Lower lobe of right lung (tissue), 2 donors: Measurements from ENCODE around the gene GPR143. TPM values are rescaled to one million over a fixed set of nuclear protein-coding genes. Genes with fewer than 3 reads are reported as not detected.

Experiments used
- ATAC-seq, 2 donors: fragments of 200-7000 bp; cut with Tn5 transposase; one replicate each; pipeline ENCODE4 v1.9.1; 2020 to 2022; ENCODE audit warnings: mild to moderate bottlenecking in 2 of 2, moderate library complexity in 2 of 2
- DNase-seq: peaks from one replicate; pipeline ENCODE4 v3.0.0-alpha.2; 2020
- H3K27ac ChIP-seq: fragments of 200-600 bp; one replicate; pipeline ENCODE4 v1.8.0; 2022
- H3K27me3 ChIP-seq: fragments of 200-600 bp; one replicate; pipeline ENCODE4 v1.8.0; 2022; ENCODE audit warnings: low read depth
- H3K36me3 ChIP-seq: fragments of 200-600 bp; one replicate; pipeline ENCODE4 v1.8.0; 2022; ENCODE audit warnings: mild to moderate bottlenecking
- H3K4me1 ChIP-seq: fragments of 200-600 bp; one replicate; pipeline ENCODE4 v1.8.0; 2022
- H3K4me3 ChIP-seq: fragments of 200-600 bp; one replicate; pipeline ENCODE4 v1.8.0; 2022; ENCODE audit warnings: mild to moderate bottlenecking
- H3K9me3 ChIP-seq: fragments of 200-600 bp; one replicate; pipeline ENCODE4 v1.8.0; 2022
- CTCF ChIP-seq: fragments of 200-600 bp; IDR thresholded peaks from one replicate; pipeline ENCODE4 v1.8.0; 2022; ENCODE audit warnings: antibody characterized with exemption, mild to moderate bottlenecking
- intact Hi-C: fragments of 100-400 bp; cut with DNase I; formaldehyde crosslinking; loops from one replicate; pipeline ENCODE4 v1.11.0; 2022
- total RNA-seq: library from RNA; stranded (reverse); fragmentation: NEBNext Ultra II Directional; extraction: Animal tissue kit (Norgen Biotek cat#: 25700); gene quantifications from one replicate; pipeline ENCODE4 v1.2.1, GENCODE V29; 2021
- donor health status: DM: no; HTN: yes; CAD: no; lungs with severe emphysema.

Gene GPR143
- total RNA-seq, 1 donor from 2014 or later: 0.47 TPM

GRCh38 chrX:9747644-9748043, 18.0 kb downstream of the GPR143 start:
- H3K4me3 ChIP-seq: no peak overlapping the region
- ATAC-seq (no peak), DNase-seq (no peak)
- TF ChIP-seq CTCF: no peak
- H3K4me1 ChIP-seq: no peaks in the 10 kb centered on the region
- no peak overlapping the region for H3K27ac ChIP-seq
- no peaks in the 10 kb centered on the region for H3K27me3 ChIP-seq
- H3K36me3 ChIP-seq: no peaks in the 10 kb centered on the region
- intact Hi-C loops: no loop called here
- no peaks in the 10 kb centered on the region for H3K9me3 ChIP-seq

- Histone ChIP-seq H3K27ac (peak overlapping the region; percentile 24), H3K36me3 (no peaks in the 10 kb centered on the region), H3K27me3 (no peaks in the 10 kb centered on the region), H3K4me3 (no peak overlapping the region), H3K4me1 (no peaks in the 10 kb centered on the region), H3K9me3 (no peaks in the 10 kb centered on the region)
- ATAC-seq (no peak), DNase-seq (no peak)
- no peak for TF ChIP-seq CTCF
- intact Hi-C loops: no loop called here
These were observed 19.3 kb downstream of the GPR143 start for GRCh38 chrX:9746148-9746888.

GRCh38 chrX:9745417-9746115, 20.1 kb downstream of the GPR143 start:
- peak overlapping the region; percentile 41 for H3K27ac ChIP-seq
- no peaks in the 10 kb centered on the region for H3K27me3 ChIP-seq
- intact Hi-C loops: no loop called here
- no peak for TF ChIP-seq CTCF
- H3K4me3 ChIP-seq: no peak overlapping the region
- H3K36me3 ChIP-seq: no peaks in the 10 kb centered on the region
- H3K9me3 ChIP-seq: no peaks in the 10 kb centered on the region
- DNase-seq (no peak), ATAC-seq (peak in 1 of 2 donors; percentile 14)
- no peaks in the 10 kb centered on the region for H3K4me1 ChIP-seq

GRCh38 chrX:9739130-9739529, 26.5 kb downstream of the GPR143 start:
- DNase-seq: no peak
- ATAC-seq: no peak
- H3K36me3 ChIP-seq: no peaks in the 10 kb centered on the region
- H3K9me3 ChIP-seq: no peaks in the 10 kb centered on the region
- H3K27me3 ChIP-seq: no peaks in the 10 kb centered on the region
- intact Hi-C loops: no loop called here
- H3K4me3 ChIP-seq: no peak overlapping the region
- H3K27ac ChIP-seq: no peak overlapping the region
- H3K4me1 ChIP-seq: no peaks in the 10 kb centered on the region
- no peak for TF ChIP-seq CTCF

- intact Hi-C loops: no loop called here
- ATAC-seq (no peak), DNase-seq (no peak)
- H3K36me3 ChIP-seq: no peaks in the 10 kb centered on the region
- TF ChIP-seq CTCF: no peak
- no peak overlapping the region for H3K4me3 ChIP-seq
- H3K27me3 ChIP-seq: no peaks in the 10 kb centered on the region
- no peak overlapping the region for H3K27ac ChIP-seq
- H3K9me3 ChIP-seq: no peaks in the 10 kb centered on the region
- H3K4me1 ChIP-seq: no peaks in the 10 kb centered on the region
These were observed 27.5 kb downstream of the GPR143 start for GRCh38 chrX:9738151-9738550.
